Measurements from ENCODE around the gene SLC28A3.
"Not testable (repeated sequence)": the region's sequence is repeated elsewhere in the genome, so short reads cannot be mapped to it uniquely, and the experiment has no call there.

SLC28A3 gene

GRCh38 chr9:84367726-84368125 is 27.2 kb upstream of the SLC28A3 start:
- H3K9me3 Mint-ChIP-seq; H3K27ac Mint-ChIP-seq; H3K36me3 Mint-ChIP-seq (ENCODE audit: low read depth); H3K4me1 Mint-ChIP-seq (ENCODE audit: low read depth); H3K4me3 Mint-ChIP-seq: not testable (repeated sequence)
- H3K27me3 Mint-ChIP-seq: peaks cover 22% of the 10 kb centered on the region

DNA sequence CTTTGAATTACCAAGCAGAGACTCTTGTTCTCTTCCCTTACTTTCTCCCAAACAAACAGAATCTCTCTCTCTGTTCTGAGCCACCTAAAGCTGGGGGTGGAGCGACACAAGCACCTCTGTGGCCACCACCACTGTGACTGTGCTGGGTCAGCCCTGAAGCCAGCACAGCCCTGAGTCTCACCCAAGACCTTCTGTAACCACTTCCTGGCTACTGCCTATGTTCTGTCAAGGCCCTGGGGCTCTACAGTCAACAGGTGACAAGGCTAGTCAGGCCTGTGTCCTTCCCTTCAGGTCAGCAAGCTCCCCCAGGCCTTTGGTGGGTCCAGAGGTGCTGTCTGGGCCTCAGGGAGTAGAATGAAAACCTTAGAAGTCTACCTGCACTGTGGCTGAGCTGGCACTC is 26.1 kb upstream of the SLC28A3 start:
- Mint-ChIP-seq H3K9me3 (peaks cover 6% of the 10 kb centered on the region), H3K27ac (no peak overlapping the region), H3K36me3 (ENCODE audit: low read depth) (no peaks in the 10 kb centered on the region), H3K27me3 (peaks cover 19% of the 10 kb centered on the region), H3K4me3 (no peak overlapping the region), H3K4me1 (ENCODE audit: low read depth) (no peaks in the 10 kb centered on the region)

- H3K27me3 Mint-ChIP-seq: peaks cover 17% of the 10 kb centered on the region
- not testable (repeated sequence) for H3K4me1 Mint-ChIP-seq (ENCODE audit: low read depth); H3K27ac Mint-ChIP-seq
These were observed 24.4 kb upstream of the SLC28A3 start for GRCh38 chr9:84364894-84365490.

GRCh38 chr9:84361645-84362044 is 21.1 kb upstream of the SLC28A3 start:
- peaks cover 6% of the 10 kb centered on the region for H3K9me3 Mint-ChIP-seq

More at GRCh38 chr9:84364894-84365490, 24.4 kb upstream of the SLC28A3 start:
- not testable (repeated sequence) for H3K9me3 Mint-ChIP-seq; H3K4me3 Mint-ChIP-seq; H3K36me3 Mint-ChIP-seq (ENCODE audit: low read depth)

GRCh38 chr9:84357275-84357674 is 16.7 kb upstream of the SLC28A3 start:
- H3K4me3 Mint-ChIP-seq: no peak overlapping the region
- H3K27me3 Mint-ChIP-seq: no peaks in the 10 kb centered on the region
- H3K27ac Mint-ChIP-seq: no peak overlapping the region
- H3K36me3 Mint-ChIP-seq (ENCODE audit: low read depth): no peaks in the 10 kb centered on the region
- H3K4me1 Mint-ChIP-seq (ENCODE audit: low read depth): no peaks in the 10 kb centered on the region
- H3K9me3 Mint-ChIP-seq: no peaks in the 10 kb centered on the region

More at GRCh38 chr9:84361645-84362044, 21.1 kb upstream of the SLC28A3 start:
- Mint-ChIP-seq H3K4me1 (ENCODE audit: low read depth) (no peaks in the 10 kb centered on the region), H3K4me3 (no peak overlapping the region), H3K36me3 (ENCODE audit: low read depth) (no peaks in the 10 kb centered on the region), H3K27me3 (peaks cover 17% of the 10 kb centered on the region), H3K27ac (no peak overlapping the region)

GRCh38 chr9:84354035-84354434 is 13.5 kb upstream of the SLC28A3 start:
- no peak overlapping the region for H3K27ac Mint-ChIP-seq
- H3K4me3 Mint-ChIP-seq: no peak overlapping the region
- no peaks in the 10 kb centered on the region for H3K36me3 Mint-ChIP-seq (ENCODE audit: low read depth)
- no peaks in the 10 kb centered on the region for H3K9me3 Mint-ChIP-seq
- H3K27me3 Mint-ChIP-seq: no peaks in the 10 kb centered on the region
- no peaks in the 10 kb centered on the region for H3K4me1 Mint-ChIP-seq (ENCODE audit: low read depth)

DNA sequence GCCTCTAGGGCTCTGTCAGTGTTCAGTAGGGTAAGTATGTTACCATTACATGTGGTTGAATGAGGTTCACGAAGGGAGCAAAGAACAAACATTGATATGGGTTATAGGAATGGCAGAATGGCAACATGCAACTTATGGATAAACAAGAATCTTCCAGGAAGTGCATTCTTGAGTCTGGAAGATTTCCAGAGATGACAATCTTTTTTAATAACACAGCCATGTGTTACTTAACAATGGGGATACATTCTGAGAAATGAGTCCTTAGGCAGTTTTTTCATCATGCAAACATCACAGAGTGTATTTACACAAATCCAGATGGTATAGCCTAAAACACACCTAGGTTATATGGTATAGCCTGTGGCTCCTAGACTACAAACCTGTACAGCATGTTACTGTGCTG is 9.1 kb upstream of the SLC28A3 start:
- Mint-ChIP-seq H3K27ac (no peak overlapping the region), H3K27me3 (peaks cover 12% of the 10 kb centered on the region), H3K4me1 (ENCODE audit: low read depth) (no peaks in the 10 kb centered on the region), H3K4me3 (no peak overlapping the region), H3K36me3 (ENCODE audit: low read depth) (no peaks in the 10 kb centered on the region), H3K9me3 (no peaks in the 10 kb centered on the region)

DNA sequence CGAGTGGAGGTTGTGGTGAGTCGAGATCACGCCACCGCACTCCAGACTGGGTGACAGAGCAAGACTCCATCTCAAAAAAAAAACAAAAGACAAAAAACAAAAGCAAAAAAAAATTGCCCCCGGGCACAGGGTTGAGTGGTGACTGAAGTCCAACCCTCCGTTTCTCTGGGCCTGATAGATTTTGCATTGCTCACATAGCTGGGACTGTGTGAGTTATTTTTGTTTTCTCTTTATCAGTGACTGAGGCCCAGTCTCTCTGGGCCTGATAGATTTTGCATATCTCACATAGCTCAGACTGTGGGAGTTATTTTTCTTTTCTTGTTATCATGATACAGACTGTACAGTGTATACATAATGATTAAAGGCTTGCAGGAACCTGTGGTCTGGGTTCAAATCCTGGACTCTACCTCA is 2.6 kb upstream of the SLC28A3 start:
- Mint-ChIP-seq H3K27me3 (peaks cover 12% of the 10 kb centered on the region), H3K4me3 (no peak overlapping the region), H3K4me1 (ENCODE audit: low read depth) (no peaks in the 10 kb centered on the region), H3K36me3 (ENCODE audit: low read depth) (no peaks in the 10 kb centered on the region), H3K27ac (no peak overlapping the region), H3K9me3 (no peaks in the 10 kb centered on the region)

GRCh38 chr9:84339962-84340361 is 596 bp downstream of the SLC28A3 start:
- Mint-ChIP-seq H3K36me3 (ENCODE audit: low read depth) (no peaks in the 10 kb centered on the region), H3K4me3 (no peak overlapping the region), H3K27ac (no peak overlapping the region), H3K9me3 (no peaks in the 10 kb centered on the region), H3K4me1 (ENCODE audit: low read depth) (no peaks in the 10 kb centered on the region), H3K27me3 (peaks cover 1% of the 10 kb centered on the region)

GRCh38 chr9:84339503-84339902 is 1.1 kb downstream of the SLC28A3 start:
- Mint-ChIP-seq H3K36me3 (ENCODE audit: low read depth) (no peaks in the 10 kb centered on the region), H3K4me1 (ENCODE audit: low read depth) (no peaks in the 10 kb centered on the region), H3K9me3 (no peaks in the 10 kb centered on the region), H3K27me3 (no peaks in the 10 kb centered on the region), H3K4me3 (no peak overlapping the region), H3K27ac (no peak overlapping the region)

- Mint-ChIP-seq H3K27me3 (no peaks in the 10 kb centered on the region), H3K27ac (no peak overlapping the region), H3K9me3 (no peaks in the 10 kb centered on the region), H3K36me3 (ENCODE audit: low read depth) (no peaks in the 10 kb centered on the region), H3K4me1 (ENCODE audit: low read depth) (no peaks in the 10 kb centered on the region), H3K4me3 (no peak overlapping the region)
These were observed 1.8 kb downstream of the SLC28A3 start for GRCh38 chr9:84338792-84339191.

- Mint-ChIP-seq H3K4me1 (ENCODE audit: low read depth) (no peaks in the 10 kb centered on the region), H3K27ac (no peak overlapping the region), H3K27me3 (no peaks in the 10 kb centered on the region), H3K9me3 (no peaks in the 10 kb centered on the region), H3K36me3 (ENCODE audit: low read depth) (no peaks in the 10 kb centered on the region), H3K4me3 (no peak overlapping the region)
These were observed 3.3 kb downstream of the SLC28A3 start for GRCh38 chr9:84337252-84337651.

DNA sequence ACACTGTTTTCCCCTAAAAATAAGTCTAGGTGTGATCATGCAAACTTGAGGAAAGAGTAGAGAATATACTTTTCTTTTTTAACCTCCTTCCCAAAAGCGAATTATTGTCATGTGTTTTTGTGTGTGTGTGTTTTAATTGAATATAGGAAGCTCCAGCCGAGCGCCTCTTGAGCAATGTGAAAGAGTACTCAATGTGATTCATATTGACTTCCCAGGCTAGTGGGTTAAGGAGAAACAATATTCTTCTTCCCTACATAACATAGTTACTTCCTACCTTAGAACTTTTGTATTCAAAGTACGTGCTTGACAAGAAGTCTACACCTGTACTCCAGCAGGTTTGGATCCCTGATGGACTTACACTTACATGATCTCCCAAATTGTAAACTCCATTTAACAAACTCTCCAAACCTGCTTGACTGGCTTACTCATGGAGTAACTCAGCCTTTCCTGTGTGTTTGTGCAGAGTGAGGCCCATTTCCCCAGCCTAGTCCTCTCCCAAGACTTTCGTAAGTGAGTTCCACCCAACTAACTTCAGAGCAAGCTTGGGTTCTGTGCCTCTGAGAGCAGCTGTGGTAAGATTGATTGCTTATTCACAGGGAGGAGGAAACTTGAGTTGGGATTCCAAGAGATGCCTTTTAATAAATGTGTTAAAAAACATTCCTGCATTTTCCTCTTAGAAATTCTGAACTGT is 9.3 kb downstream of the SLC28A3 start:
- Mint-ChIP-seq H3K36me3 (ENCODE audit: low read depth) (no peaks in the 10 kb centered on the region), H3K27me3 (peaks cover 12% of the 10 kb centered on the region), H3K4me3 (no peak overlapping the region), H3K9me3 (peaks cover 10% of the 10 kb centered on the region), H3K4me1 (ENCODE audit: low read depth) (no peaks in the 10 kb centered on the region), H3K27ac (no peak overlapping the region)

- Mint-ChIP-seq H3K27me3 (peaks cover 12% of the 10 kb centered on the region), H3K9me3 (peaks cover 10% of the 10 kb centered on the region), H3K4me1 (ENCODE audit: low read depth) (no peaks in the 10 kb centered on the region), H3K27ac (no peak overlapping the region), H3K36me3 (ENCODE audit: low read depth) (no peaks in the 10 kb centered on the region), H3K4me3 (no peak overlapping the region)
These were observed 10.3 kb downstream of the SLC28A3 start for GRCh38 chr9:84330246-84330645.

- Mint-ChIP-seq H3K4me3 (no peak overlapping the region), H3K4me1 (ENCODE audit: low read depth) (no peaks in the 10 kb centered on the region), H3K27ac (no peak overlapping the region), H3K9me3 (peaks cover 10% of the 10 kb centered on the region), H3K27me3 (peaks cover 12% of the 10 kb centered on the region), H3K36me3 (ENCODE audit: low read depth) (no peaks in the 10 kb centered on the region)
These were observed 13.4 kb downstream of the SLC28A3 start for GRCh38 chr9:84327184-84327583.

Data from stimulated activated naive CD8-positive, alpha-beta T cell treated with anti-CD3 and anti-CD28 coated beads, Interleukin-15, Interleukin-2, amounts not matched to agents 100 ng/mL and 50 ng/mL, for 24 hours (primary cell).